Smooth muscle cell (in vitro differentiated cells): Measurements from ENCODE around the gene DENND4B. TPM values are rescaled to one million over a fixed set of nuclear protein-coding genes. Genes with fewer than 3 reads are reported as not detected.

ENCODE experiments used
- DNase-seq: peaks from one replicate; lab custom pipeline; 2025; ENCODE audit not compliant: unreplicated experiment; lab: John Stamatoyannopoulos, UW
- H2AFZ ChIP-seq: fragments of 200-600 bp; sonication (generic); 2 replicates; pipeline ENCODE4 v1.6.0; 2016; ENCODE audit warnings: antibody characterized with exemption, low read depth, mild to moderate bottlenecking
- H3F3A ChIP-seq: fragments of 200-600 bp; sonication (generic); 2 replicates; pipeline ENCODE4 v1.6.0; 2017; ENCODE audit warnings: antibody characterized with exemption, low read depth
- H3K27ac ChIP-seq: fragments of 200-600 bp; sonication (generic); 2 replicates; pipeline ENCODE4 v1.5.1; 2016; ENCODE audit warnings: low read depth, mild to moderate bottlenecking
- H3K27me3 ChIP-seq: fragments of 200-600 bp; sonication (generic); 2 replicates; pipeline ENCODE4 v1.6.1; 2016; ENCODE audit warnings: low read depth, mild to moderate bottlenecking
- H3K36me3 ChIP-seq: fragments of 200-600 bp; sonication (generic); 2 replicates; pipeline ENCODE4 v1.5.1; 2016; ENCODE audit warnings: low read depth
- H3K4me1 ChIP-seq: fragments of 200-600 bp; sonication (generic); 2 replicates; pipeline ENCODE4 v1.5.1; 2016; ENCODE audit warnings: low read depth
- H3K4me2 ChIP-seq: fragments of 200-600 bp; sonication (generic); 2 replicates; pipeline ENCODE4 v1.6.0; 2016; ENCODE audit warnings: mild to moderate bottlenecking
- H3K4me3 ChIP-seq: fragments of 200-600 bp; sonication (generic); 2 replicates; pipeline ENCODE4 v1.5.1; 2016; ENCODE audit warnings: mild to moderate bottlenecking
- H3K79me2 ChIP-seq: fragments of 200-600 bp; sonication (generic); 2 replicates; pipeline ENCODE4 v1.6.0; 2016; ENCODE audit warnings: low read depth, mild to moderate bottlenecking
- H3K9ac ChIP-seq: fragments of 200-600 bp; sonication (generic); 2 replicates; pipeline ENCODE4 v1.6.0; 2016; ENCODE audit warnings: low read depth
- H3K9me3 ChIP-seq: fragments of 200-600 bp; sonication (generic); replicated peaks from 2 replicates; pipeline ENCODE4 v1.5.1; 2016; ENCODE audit warnings: low read depth
- H4K20me1 ChIP-seq: fragments of 200-600 bp; sonication (generic); 2 replicates; pipeline ENCODE4 v1.6.0; 2016; ENCODE audit warnings: low read depth
- CTCF ChIP-seq: fragments of 200-600 bp; sonication (generic); IDR thresholded peaks from 2 replicates; pipeline ENCODE4 v1.5.1; 2017; ENCODE audit warnings: borderline replicate concordance, mild to moderate bottlenecking, antibody characterized with exemption; ENCODE audit not compliant: insufficient read depth, poor library complexity, severe bottlenecking
- WGBS: methylation state at CpG from one replicate; pipeline ENCODE4 v1.1.7; 2016; ENCODE audit warnings: low lambda C conversion rate; 5-methylcytosine and 5-hydroxymethylcytosine counted together
- polyA plus RNA-seq: library from polyadenylated mRNA; unstranded; fragments of >200 nt; fragmentation: Nextera tagmentation; extraction: Ambion mirVana; gene quantifications from 2 replicates; pipeline ENCODE4 v1.2.1, GENCODE V29; 2016
- total RNA-seq: library from RNA; depleted of rRNA; stranded (reverse); fragments of >200 nt; gene quantifications from 2 replicates; pipeline ENCODE4 v1.2.3, GENCODE V29; 2014

DENND4B gene
- total and polyA plus RNA-seq, 2 experiments from 2014 or later, result 9.7 to 16.3 TPM

- Histone ChIP-seq H3K9ac (no peak overlapping the region), H3K79me2 (no peaks in the 10 kb centered on the region), H3K36me3 (no peaks in the 10 kb centered on the region), H3K4me1 (no peaks in the 10 kb centered on the region), H3K27me3 (no peaks in the 10 kb centered on the region), H3K4me2 (no peak overlapping the region), H3K9me3 (no peaks in the 10 kb centered on the region), H4K20me1 (no peaks in the 10 kb centered on the region), H2AFZ (no peak overlapping the region), H3K4me3 (no peak overlapping the region), H3K27ac (no peak overlapping the region), H3F3A (no peaks in the 10 kb centered on the region)
- no peak for TF ChIP-seq CTCF
- WGBS, result 98% methylated on average over 12 of the region's 12 CpGs
- DNase-seq, result no peak
These were observed 10.3 kb downstream of the DENND4B start for GRCh38 chr1:153936011-153936802.

- H2AFZ ChIP-seq, result no peak overlapping the region
- H3K9me3 ChIP-seq, result no peaks in the 10 kb centered on the region
- no peaks in the 10 kb centered on the region for H3K79me2 ChIP-seq
- no peak for DNase-seq
- no peaks in the 10 kb centered on the region for H3K36me3 ChIP-seq
- H3K4me2 ChIP-seq, result no peak overlapping the region
- TF ChIP-seq CTCF, result no peak
- H3K27me3 ChIP-seq, result no peaks in the 10 kb centered on the region
- no peak overlapping the region for H3K27ac ChIP-seq
- 95% methylated on average over 9 of the region's 9 CpGs for WGBS
- no peaks in the 10 kb centered on the region for H4K20me1 ChIP-seq
- no peaks in the 10 kb centered on the region for H3K4me1 ChIP-seq
- no peak overlapping the region for H3K9ac ChIP-seq
- H3F3A ChIP-seq, result no peaks in the 10 kb centered on the region
- H3K4me3 ChIP-seq, result no peak overlapping the region
These were observed 11.8 kb downstream of the DENND4B start for GRCh38 chr1:153934746-153935145.

DNA sequence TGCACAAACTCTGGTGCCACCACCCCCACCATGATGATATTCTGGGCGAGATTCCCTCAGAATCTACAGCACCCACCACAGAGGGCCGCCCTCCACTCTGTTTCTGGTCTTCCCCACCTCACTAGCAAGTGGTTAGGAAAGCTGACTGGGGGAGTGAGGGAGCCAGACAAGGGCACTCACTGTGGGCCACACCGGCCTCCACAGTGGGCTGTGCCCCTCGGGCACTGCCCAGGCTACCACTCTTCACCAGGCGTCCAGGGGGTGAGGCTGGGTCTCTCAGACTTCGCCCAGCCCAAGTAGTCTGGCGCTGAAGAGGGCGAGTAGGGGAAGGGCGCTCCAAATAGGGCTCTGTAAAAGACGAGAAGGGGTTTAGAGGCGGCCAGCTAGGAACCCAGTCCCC, 12.6 kb downstream of the DENND4B start:
- H3K9ac ChIP-seq, result no peak overlapping the region

More for the DNA sequence above, 12.6 kb downstream of the DENND4B start:
- Histone ChIP-seq H3K36me3 (no peaks in the 10 kb centered on the region), H3K79me2 (no peaks in the 10 kb centered on the region), H3K4me1 (no peaks in the 10 kb centered on the region), H3K9me3 (no peaks in the 10 kb centered on the region), H4K20me1 (no peaks in the 10 kb centered on the region), H3K27me3 (no peaks in the 10 kb centered on the region), H2AFZ (no peak overlapping the region), H3K4me3 (no peak overlapping the region), H3F3A (no peaks in the 10 kb centered on the region), H3K4me2 (no peak overlapping the region), H3K27ac (no peak overlapping the region)
- TF ChIP-seq CTCF, result no peak
- no peak for DNase-seq
- 98% methylated on average over 11 of the region's 11 CpGs for WGBS
